GM18519 (cell line): ENCODE data around the gene ITGB7.

ENCODE experiments used
- ATAC-seq: cut with Tn5 transposase; IDR thresholded peaks from one replicate; pipeline ENCODE4 v1.9.1; 2021; ENCODE audit warnings: mild to moderate bottlenecking, moderate library complexity; ENCODE audit not compliant: unreplicated experiment, low FRiP score

ITGB7 gene

DNA sequence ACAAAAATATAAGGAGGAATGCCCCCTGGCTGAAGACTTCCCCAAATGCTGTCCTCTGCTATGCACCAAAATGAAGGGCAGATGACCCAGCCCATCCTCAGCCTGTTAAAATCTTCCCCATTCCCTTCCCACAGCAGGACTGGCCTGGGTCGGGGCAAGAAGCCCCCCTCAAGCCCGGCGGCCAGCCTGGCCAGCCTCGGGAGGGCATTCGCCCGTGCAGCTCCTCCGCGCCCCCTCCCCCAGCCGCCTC is 24.5 kb upstream of the ITGB7 start:
- ATAC-seq: no peak

- no peak for ATAC-seq
Measured at GRCh38 chr12:53230108-53230845, 23.2 kb upstream of the ITGB7 start.

GRCh38 chr12:53229454-53229853 is 22.4 kb upstream of the ITGB7 start:
- ATAC-seq: no peak

DNA sequence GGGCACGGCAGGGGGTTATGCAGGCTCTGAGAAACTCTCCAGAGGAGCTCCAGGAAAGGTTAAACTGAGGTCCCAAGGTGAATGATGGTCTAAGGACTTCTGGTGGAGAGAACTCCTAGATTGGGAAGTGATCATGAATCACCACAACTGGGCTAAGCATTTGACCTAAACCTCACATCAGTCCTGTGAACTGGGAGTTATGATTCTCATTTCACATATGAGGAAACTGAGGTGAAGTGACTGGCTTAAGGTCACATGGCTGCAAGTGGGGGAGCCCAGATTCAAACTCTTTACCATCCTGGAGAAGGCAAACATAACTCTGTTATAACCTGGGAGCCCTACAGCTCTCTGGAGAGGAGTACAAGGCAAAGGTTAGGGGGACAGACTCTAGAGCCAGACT is 20.8 kb upstream of the ITGB7 start:
- ATAC-seq: no peak

GRCh38 chr12:53227341-53227740 is 20.3 kb upstream of the ITGB7 start:
- no peak for ATAC-seq

- no peak for ATAC-seq
Measured at GRCh38 chr12:53226815-53227214, 19.8 kb upstream of the ITGB7 start.

- ATAC-seq: no peak
Measured at GRCh38 chr12:53225635-53226424, 18.8 kb upstream of the ITGB7 start.

GRCh38 chr12:53224897-53225634 is 18.0 kb upstream of the ITGB7 start:
- ATAC-seq: no peak

- no peak for ATAC-seq
Measured at GRCh38 chr12:53224061-53224896, 17.2 kb upstream of the ITGB7 start.

DNA sequence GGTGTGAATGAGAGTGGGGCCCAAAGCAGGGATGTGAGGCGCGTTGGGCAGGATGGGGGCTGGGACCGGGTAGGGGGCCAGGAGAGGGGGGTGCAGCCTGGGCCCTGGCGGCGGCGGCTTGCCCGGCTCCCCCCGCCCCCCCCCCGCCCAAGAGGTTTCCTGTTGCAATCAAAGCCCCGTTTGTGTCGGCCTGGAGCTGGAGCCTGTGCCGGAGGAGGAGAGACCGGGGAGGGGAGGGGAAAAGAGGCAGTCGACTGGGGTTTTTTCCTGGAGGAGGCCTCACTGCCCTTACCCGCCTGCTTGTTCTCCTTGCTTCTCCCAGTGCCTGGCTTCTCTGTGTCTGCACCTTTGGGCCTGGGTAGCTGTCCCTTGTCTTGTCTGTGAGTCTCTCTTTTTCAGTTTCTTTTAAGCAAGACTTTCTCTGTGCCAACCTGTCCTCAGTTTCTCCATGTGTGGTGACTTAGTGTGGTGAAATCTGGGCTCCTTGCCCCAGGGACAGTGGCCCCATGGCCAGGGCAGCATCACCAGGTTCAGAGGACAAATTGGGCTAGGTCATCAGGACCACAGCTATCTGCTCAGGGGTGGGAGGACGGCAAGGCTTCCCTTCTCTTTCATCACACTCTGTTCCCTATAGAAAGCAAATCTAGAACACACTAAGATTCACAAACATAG is 16.5 kb upstream of the ITGB7 start:
- ATAC-seq: no peak

- no peak for ATAC-seq
Measured at GRCh38 chr12:53222806-53223261, 15.8 kb upstream of the ITGB7 start.

DNA sequence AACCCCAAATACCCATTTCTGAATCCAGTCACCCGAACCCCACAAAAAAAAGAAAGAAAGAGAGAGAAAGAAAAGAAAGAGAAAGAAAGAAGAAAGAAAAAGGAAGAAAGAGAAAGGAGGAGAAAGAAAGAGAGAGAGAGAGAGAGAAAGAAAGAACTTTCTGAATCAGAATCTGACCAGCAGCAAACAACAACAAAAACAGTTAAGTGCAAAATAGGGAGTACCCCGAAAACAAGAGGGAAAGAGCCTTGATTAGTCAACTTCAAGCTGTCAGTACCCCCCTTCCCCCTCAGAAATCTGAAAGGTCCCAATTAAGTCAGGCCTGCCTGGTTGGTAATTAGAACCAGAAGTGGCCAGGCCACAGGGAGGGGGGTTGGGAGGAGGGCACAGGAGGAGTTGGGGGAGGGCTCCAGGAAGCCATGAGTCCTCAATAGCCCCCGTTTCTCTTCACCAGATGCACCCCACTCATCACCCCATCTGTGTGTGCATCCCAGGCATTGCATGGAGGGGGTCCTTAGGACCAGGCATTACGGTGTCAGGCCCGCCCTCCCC is 15.2 kb upstream of the ITGB7 start:
- ATAC-seq: no peak

DNA sequence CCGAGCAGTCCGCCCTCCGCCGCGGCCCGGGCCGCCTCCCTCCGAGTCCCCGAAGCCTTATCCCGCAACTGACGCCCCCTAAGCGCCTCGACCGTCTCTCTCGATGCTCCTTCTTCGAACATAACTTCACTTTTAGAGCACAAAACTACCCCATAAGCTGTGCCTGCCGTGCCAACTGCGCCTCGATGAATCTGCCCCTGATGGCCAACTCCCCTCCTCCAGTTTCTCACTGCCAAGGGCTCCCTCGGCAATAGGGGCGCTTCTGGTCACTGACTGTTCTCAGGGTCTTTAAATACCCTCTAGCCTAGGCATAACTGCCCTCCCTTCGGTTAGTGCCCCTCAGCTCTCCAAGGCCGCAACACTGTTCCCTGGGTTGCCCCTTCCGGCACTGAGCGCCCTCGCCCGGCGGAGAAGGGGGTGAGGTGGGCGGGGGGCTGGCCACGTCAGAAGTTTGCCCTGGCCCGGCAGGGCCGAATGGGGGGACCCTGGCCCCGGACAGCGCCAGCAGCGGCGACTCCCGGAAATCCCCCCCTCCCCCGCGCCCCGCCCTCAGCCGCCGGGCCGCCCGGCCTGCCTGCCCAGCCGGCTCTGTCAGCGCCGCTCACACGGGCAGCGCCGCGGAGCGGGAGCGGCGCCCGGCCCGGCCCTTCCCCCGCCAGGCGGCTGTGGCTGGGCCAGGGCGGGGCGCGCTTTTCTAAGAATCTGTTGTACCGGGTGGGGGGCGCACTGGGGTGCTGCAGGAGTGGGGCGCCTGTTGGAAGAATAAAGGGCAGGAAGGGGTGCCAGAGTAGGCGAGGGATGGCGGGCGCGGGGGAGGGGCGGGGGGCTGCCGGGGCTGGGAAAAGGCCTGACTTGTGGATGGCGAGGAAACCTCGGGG is 14.4 kb upstream of the ITGB7 start:
- ATAC-seq: no peak

DNA sequence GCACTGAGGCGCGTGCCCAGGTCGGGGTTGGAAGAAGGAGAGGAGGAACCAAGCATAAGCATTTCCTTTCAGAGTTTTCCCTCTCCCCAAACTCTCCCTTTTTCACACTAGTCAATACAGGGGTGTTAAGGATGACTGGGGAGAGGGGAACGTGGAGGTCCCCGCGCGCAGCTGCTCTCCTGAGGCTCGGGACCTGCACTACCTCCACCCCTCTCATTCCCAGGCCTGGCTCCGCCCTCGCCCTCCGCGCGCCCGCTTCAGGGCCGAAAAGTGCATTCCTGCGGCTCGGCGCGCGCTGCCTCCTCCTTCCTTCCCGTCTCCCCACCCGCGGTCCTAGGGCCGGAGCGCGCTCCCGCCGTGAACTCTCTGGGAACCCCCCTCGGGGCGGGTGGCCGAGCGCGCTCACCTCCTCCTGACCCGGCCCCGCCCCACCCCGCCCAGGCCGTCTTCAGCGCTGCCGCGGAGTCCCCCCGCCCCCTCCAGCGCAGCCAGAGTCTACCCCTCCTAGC is 13.7 kb upstream of the ITGB7 start:
- ATAC-seq: no peak

- no peak for ATAC-seq
Measured at GRCh38 chr12:53219956-53220693, 13.1 kb upstream of the ITGB7 start.

- ATAC-seq: no peak
Measured at GRCh38 chr12:53219292-53219955, 12.4 kb upstream of the ITGB7 start.

- ATAC-seq: no peak
Measured at GRCh38 chr12:53218551-53219291, 11.7 kb upstream of the ITGB7 start.
